Activated naive CD4-positive, alpha-beta T cell treated with anti-CD3 and anti-CD28 coated beads for 36 hours (primary cell): ENCODE measurements around the gene HABP2. TPM values are rescaled to one million over a fixed set of nuclear protein-coding genes. Genes with fewer than 3 reads are reported as not detected.

Experiments used
- CTCF ChIA-PET: fragments of 350-600 bp; sonication (Branson Sonifier 250); formaldehyde crosslinking; loops from one replicate; lab custom pipeline; 2021; ENCODE audit warnings: antibody characterized with exemption; lab: Charles Lee
- DNase-seq: peaks from one replicate; pipeline ENCODE4 v3.0.0-alpha.2; 2020
- H3K27ac Mint-ChIP-seq: one replicate; pipeline ENCODE4 v1.8.0; 2021; ENCODE audit warnings: mild to moderate bottlenecking, mixed read lengths
- H3K27me3 Mint-ChIP-seq: one replicate; pipeline ENCODE4 v1.8.0; 2021; ENCODE audit warnings: low read depth, mixed read lengths
- H3K36me3 Mint-ChIP-seq: one replicate; pipeline ENCODE4 v1.8.0; 2021; ENCODE audit warnings: low read depth, mixed read lengths
- H3K4me1 Mint-ChIP-seq: one replicate; pipeline ENCODE4 v1.8.0; 2021; ENCODE audit warnings: low read depth, mixed read lengths
- H3K4me3 Mint-ChIP-seq: one replicate; pipeline ENCODE4 v1.8.0; 2021; ENCODE audit warnings: mild to moderate bottlenecking, moderate library complexity, mixed read lengths
- H3K9me3 Mint-ChIP-seq: one replicate; pipeline ENCODE4 v1.8.0; 2021; ENCODE audit warnings: mixed read lengths
- intact Hi-C: fragments of 100-400 bp; cut with micrococcal nuclease; formaldehyde crosslinking; loops from one replicate; pipeline ENCODE4 v1.15.1; 2023
- total RNA-seq, 2 experiments: library from RNA; stranded (reverse); gene quantifications; one replicate each; pipeline ENCODE4 v1.2.3, GENCODE V29; 2021

The HABP2 gene
- total RNA-seq, 2 experiments from 2014 or later, result not detected

GRCh38 chr10:113613977-113614690 is 61.3 kb downstream of the HABP2 start:
- Mint-ChIP-seq H3K4me3 (no peak overlapping the region), H3K27me3 (peaks cover 41% of the 10 kb centered on the region), H3K36me3 (no peaks in the 10 kb centered on the region), H3K27ac (no peak overlapping the region), H3K9me3 (no peaks in the 10 kb centered on the region), H3K4me1 (no peaks in the 10 kb centered on the region)
- no peak for DNase-seq
- intact Hi-C loops, result no loop called here
- CTCF ChIA-PET, result no interaction called here

- Mint-ChIP-seq H3K4me3 (no peak overlapping the region), H3K4me1 (no peaks in the 10 kb centered on the region), H3K27ac (no peak overlapping the region), H3K27me3 (peaks cover 40% of the 10 kb centered on the region), H3K9me3 (no peaks in the 10 kb centered on the region), H3K36me3 (no peaks in the 10 kb centered on the region)
- DNase-seq, result no peak
- CTCF ChIA-PET, result interaction anchor here (0.7 to 1.4 kb wide), 4 partner anchors 11 to 1391 kb away, joined by 3 to 4 read pairs (median 3); no protein-coding TSS in a partner anchor
- intact Hi-C loops, result no loop called here
Observed at GRCh38 chr10:113616244-113617074, 63.6 kb downstream of the HABP2 start.

GRCh38 chr10:113617086-113617485 is 64.2 kb downstream of the HABP2 start:
- Mint-ChIP-seq H3K27me3 (peaks cover 40% of the 10 kb centered on the region), H3K4me3 (no peak overlapping the region), H3K9me3 (no peaks in the 10 kb centered on the region), H3K36me3 (no peaks in the 10 kb centered on the region), H3K4me1 (no peaks in the 10 kb centered on the region), H3K27ac (no peak overlapping the region)
- intact Hi-C loops, result no loop called here
- DNase-seq, result no peak
- CTCF ChIA-PET, result no interaction called here

- H3K36me3 Mint-ChIP-seq, result no peaks in the 10 kb centered on the region
- CTCF ChIA-PET, result interaction anchor here (0.7 kb wide), 1 partner anchor 688 kb away, joined by 3 read pairs; no protein-coding TSS in a partner anchor
- intact Hi-C loops, result no loop called here
- H3K27ac Mint-ChIP-seq, result no peak overlapping the region
- H3K4me1 Mint-ChIP-seq, result no peaks in the 10 kb centered on the region
- no peak for DNase-seq
- peaks cover 39% of the 10 kb centered on the region for H3K27me3 Mint-ChIP-seq
- no peak overlapping the region for H3K4me3 Mint-ChIP-seq
- H3K9me3 Mint-ChIP-seq, result no peaks in the 10 kb centered on the region
Observed at GRCh38 chr10:113618338-113618737, 65.5 kb downstream of the HABP2 start.

- CTCF ChIA-PET, result interaction anchor here (0.7 kb wide), 2 partner anchors 39 to 71 kb away, joined by 3 read pairs; no protein-coding TSS in a partner anchor
- no peak overlapping the region for H3K27ac Mint-ChIP-seq
- intact Hi-C loops, result no loop called here
- no peaks in the 10 kb centered on the region for H3K9me3 Mint-ChIP-seq
- no peaks in the 10 kb centered on the region for H3K4me1 Mint-ChIP-seq
- no peak for DNase-seq
- H3K4me3 Mint-ChIP-seq, result no peak overlapping the region
- H3K36me3 Mint-ChIP-seq, result no peaks in the 10 kb centered on the region
- peaks cover 43% of the 10 kb centered on the region for H3K27me3 Mint-ChIP-seq
Observed at GRCh38 chr10:113619401-113619800, 66.5 kb downstream of the HABP2 start.

GRCh38 chr10:113620511-113620910 is 67.7 kb downstream of the HABP2 start:
- no peaks in the 10 kb centered on the region for H3K4me1 Mint-ChIP-seq

GRCh38 chr10:113620936-113621335 is 68.1 kb downstream of the HABP2 start:
- Mint-ChIP-seq H3K9me3 (no peaks in the 10 kb centered on the region), H3K27ac (no peak overlapping the region), H3K4me1 (no peaks in the 10 kb centered on the region), H3K4me3 (no peak overlapping the region), H3K36me3 (no peaks in the 10 kb centered on the region), H3K27me3 (peaks cover 40% of the 10 kb centered on the region)
- CTCF ChIA-PET, result no interaction called here
- intact Hi-C loops, result no loop called here
- no peak for DNase-seq

More at GRCh38 chr10:113620511-113620910, 67.7 kb downstream of the HABP2 start:
- Mint-ChIP-seq H3K4me3 (no peak overlapping the region), H3K9me3 (no peaks in the 10 kb centered on the region), H3K27me3 (peaks cover 44% of the 10 kb centered on the region), H3K36me3 (no peaks in the 10 kb centered on the region), H3K27ac (no peak overlapping the region)
- intact Hi-C loops, result no loop called here
- no peak for DNase-seq
- CTCF ChIA-PET, result no interaction called here

GRCh38 chr10:113621799-113622198 is 68.9 kb downstream of the HABP2 start:
- intact Hi-C loops, result no loop called here
- no peak for DNase-seq
- Mint-ChIP-seq H3K27me3 (peaks cover 31% of the 10 kb centered on the region), H3K36me3 (no peaks in the 10 kb centered on the region), H3K4me3 (no peak overlapping the region), H3K27ac (no peak overlapping the region), H3K9me3 (no peaks in the 10 kb centered on the region), H3K4me1 (no peaks in the 10 kb centered on the region)
- CTCF ChIA-PET, result no interaction called here

DNA sequence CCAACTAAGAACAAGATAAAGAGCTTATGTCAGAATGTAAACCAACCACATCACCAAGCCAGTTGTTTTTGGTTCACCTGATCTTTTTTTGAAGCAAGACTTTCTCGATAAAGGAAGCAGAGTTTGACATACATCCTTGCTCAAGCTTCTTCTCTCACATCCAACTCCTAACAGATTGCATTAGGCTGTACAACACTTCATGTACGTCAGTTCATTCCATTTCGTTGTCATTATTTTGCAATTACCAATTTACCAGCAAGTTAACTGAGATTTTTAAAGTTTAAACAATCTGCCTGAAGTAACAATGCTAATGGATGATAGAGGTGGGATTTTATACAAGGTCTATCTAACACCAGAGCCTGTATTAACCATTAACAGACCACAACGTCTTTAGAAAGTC is 70.0 kb downstream of the HABP2 start:
- Mint-ChIP-seq H3K4me3 (no peak overlapping the region), H3K27me3 (peaks cover 23% of the 10 kb centered on the region), H3K27ac (no peak overlapping the region), H3K9me3 (no peaks in the 10 kb centered on the region), H3K36me3 (no peaks in the 10 kb centered on the region), H3K4me1 (no peaks in the 10 kb centered on the region)
- no peak for DNase-seq
- intact Hi-C loops, result no loop called here
- CTCF ChIA-PET, result no interaction called here

GRCh38 chr10:113625461-113626186 is 72.8 kb downstream of the HABP2 start:
- no peaks in the 10 kb centered on the region for H3K4me1 Mint-ChIP-seq
- CTCF ChIA-PET, result no interaction called here

DNA sequence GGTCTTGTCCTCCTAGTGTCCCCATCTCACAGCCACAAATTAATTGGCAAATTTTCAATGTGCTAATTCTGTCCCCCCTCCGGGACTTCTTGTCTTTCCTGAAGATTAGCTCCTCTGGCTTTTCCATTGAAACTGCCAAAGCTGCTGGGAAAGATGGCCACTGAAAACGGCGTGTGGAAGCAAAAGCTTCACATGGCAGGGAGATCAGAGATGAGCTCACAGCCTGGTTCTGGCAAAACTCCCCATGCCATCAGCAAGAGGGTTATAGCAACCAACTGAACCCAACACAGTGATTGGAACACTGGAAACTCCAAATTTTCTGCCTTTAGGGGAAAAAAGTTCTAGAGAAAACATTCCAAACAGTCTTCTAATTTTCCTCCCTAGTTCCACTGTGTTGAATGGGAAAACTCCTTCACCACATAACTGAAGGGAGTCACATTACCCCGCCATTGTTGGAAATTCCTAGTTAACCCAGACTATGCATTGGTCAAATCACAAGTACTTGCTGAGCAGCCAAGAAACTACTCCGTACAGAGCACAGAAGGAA is 74.0 kb downstream of the HABP2 start:
- CTCF ChIA-PET, result interaction anchor here (1.2 kb wide), 1 partner anchor 11 kb away, joined by 4 read pairs; no protein-coding TSS in a partner anchor
- no peaks in the 10 kb centered on the region for H3K4me1 Mint-ChIP-seq
- no peak overlapping the region for H3K4me3 Mint-ChIP-seq
- H3K27me3 Mint-ChIP-seq, result peaks cover 13% of the 10 kb centered on the region
- no peak overlapping the region for H3K27ac Mint-ChIP-seq
- H3K36me3 Mint-ChIP-seq, result no peaks in the 10 kb centered on the region
- intact Hi-C loops, result no loop called here
- no peak for DNase-seq
- no peaks in the 10 kb centered on the region for H3K9me3 Mint-ChIP-seq

More at GRCh38 chr10:113625461-113626186, 72.8 kb downstream of the HABP2 start:
- intact Hi-C loops, result no loop called here
- Mint-ChIP-seq H3K4me3 (no peak overlapping the region), H3K27ac (no peak overlapping the region), H3K9me3 (no peaks in the 10 kb centered on the region), H3K27me3 (peaks cover 15% of the 10 kb centered on the region), H3K36me3 (no peaks in the 10 kb centered on the region)
- no peak for DNase-seq

- intact Hi-C loops, result no loop called here
- CTCF ChIA-PET, result interaction anchor here (1.2 kb wide), 1 partner anchor 12 kb away, joined by 4 read pairs; no protein-coding TSS in a partner anchor
- Mint-ChIP-seq H3K4me3 (no peak overlapping the region), H3K36me3 (no peaks in the 10 kb centered on the region), H3K27me3 (peaks cover 13% of the 10 kb centered on the region), H3K9me3 (no peaks in the 10 kb centered on the region), H3K27ac (no peak overlapping the region), H3K4me1 (no peaks in the 10 kb centered on the region)
- DNase-seq, result no peak
Observed at GRCh38 chr10:113627836-113628235, 75.0 kb downstream of the HABP2 start.
